ENCODE measurements around the gene PPWD1.

GRCh38 chr5:65544473-65544872, 18.6 kb upstream of the PPWD1 start:
- TF ChIP-seq POLR2AphosphoS5 (IDR thresholded peaks at IDR 0.05; ENCODE audit: low read depth, low read length), result no peak
- no peak for TF ChIP-seq REST (IDR thresholded peaks at IDR 0.05; ENCODE audit: insufficient read depth in 1 of 2, low read depth in 2 of 2, low read length in 2 of 2)
- TF ChIP-seq SIN3A (IDR thresholded peaks at IDR 0.05; ENCODE audit: borderline replicate concordance, insufficient read depth, low read length), result no peak

Measured in PFSK-1 (cell line).